ENCODE measurements around the gene FRS3. TPM values are rescaled to one million over a fixed set of nuclear protein-coding genes. Genes with fewer than 3 reads are reported as not detected.

FRS3 gene
- total and polyA plus RNA-seq, 2 of the 13 experiments (the other 11 are each of a cell fraction or from before 2014, with no cell fraction given), result 3.0 to 7.4 TPM

DNA sequence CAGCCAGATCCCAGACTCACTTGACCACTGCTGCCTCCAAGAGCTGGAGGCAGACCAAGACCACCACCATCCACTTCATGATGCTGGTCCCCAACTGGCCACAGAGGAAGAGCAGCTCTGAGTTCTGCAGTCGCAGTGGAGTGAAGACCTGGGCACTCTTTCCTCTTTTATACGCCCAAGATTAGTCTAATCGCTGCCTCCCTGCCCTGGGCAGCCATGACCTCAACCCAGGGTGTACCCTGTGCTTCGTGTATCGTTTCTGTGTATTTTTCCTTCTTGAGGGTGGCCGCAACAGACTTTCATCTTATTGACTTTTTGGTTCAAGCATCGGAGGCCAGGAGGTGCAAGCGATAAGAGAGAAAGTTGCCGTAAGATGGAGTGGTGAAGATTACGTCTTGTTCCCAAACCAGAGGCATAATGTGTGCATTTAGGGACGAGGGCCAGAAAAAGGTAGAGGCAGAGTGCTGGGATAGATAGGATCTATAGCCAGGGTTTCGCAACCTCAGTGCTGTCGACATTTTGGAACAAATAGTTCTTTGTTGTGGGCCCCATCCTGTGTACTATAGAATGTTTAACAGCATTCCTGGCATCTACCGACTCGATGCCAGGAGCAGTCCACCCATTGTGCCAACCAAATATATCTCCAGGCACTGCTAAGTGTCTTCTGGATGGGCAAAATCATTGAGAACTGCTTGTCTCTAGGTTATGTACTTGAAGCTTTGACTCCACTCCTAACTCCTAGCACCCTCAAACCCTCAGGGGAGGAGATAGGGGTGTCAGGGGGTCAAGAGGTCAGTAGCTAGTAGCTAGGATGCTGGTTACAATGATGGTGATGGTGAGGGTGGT is 32.2 kb downstream of the FRS3 start, which contains the start of gene PGC (continued):
- TF ChIP-seq, protein P1, sequence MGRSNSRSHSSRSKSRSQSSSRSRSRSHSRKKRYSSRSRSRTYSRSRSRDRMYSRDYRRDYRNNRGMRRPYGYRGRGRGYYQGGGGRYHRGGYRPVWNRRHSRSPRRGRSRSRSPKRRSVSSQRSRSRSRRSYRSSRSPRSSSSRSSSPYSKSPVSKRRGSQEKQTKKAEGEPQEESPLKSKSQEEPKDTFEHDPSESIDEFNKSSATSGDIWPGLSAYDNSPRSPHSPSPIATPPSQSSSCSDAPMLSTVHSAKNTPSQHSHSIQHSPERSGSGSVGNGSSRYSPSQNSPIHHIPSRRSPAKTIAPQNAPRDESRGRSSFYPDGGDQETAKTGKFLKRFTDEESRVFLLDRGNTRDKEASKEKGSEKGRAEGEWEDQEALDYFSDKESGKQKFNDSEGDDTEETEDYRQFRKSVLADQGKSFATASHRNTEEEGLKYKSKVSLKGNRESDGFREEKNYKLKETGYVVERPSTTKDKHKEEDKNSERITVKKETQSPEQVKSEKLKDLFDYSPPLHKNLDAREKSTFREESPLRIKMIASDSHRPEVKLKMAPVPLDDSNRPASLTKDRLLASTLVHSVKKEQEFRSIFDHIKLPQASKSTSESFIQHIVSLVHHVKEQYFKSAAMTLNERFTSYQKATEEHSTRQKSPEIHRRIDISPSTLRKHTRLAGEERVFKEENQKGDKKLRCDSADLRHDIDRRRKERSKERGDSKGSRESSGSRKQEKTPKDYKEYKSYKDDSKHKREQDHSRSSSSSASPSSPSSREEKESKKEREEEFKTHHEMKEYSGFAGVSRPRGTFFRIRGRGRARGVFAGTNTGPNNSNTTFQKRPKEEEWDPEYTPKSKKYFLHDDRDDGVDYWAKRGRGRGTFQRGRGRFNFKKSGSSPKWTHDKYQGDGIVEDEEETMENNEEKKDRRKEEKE (IDR thresholded peaks at IDR 0.05), result no peak
- TF ChIP-seq U2AF1 (optimal IDR thresholded peaks at IDR 0.05; ENCODE audit: low read depth, low read length) (peak; percentile 51), MED13 (CRISPR knock-in tag; IDR thresholded peaks at IDR 0.05) (peak; percentile 98), KLF13 (CRISPR knock-in tag; IDR thresholded peaks at IDR 0.05) (no peak; the same call in 1 of the 2 replicates), SRF (IDR thresholded peaks at IDR 0.05; ENCODE audit: low read depth, low read length) (no peak), FOSL2 (CRISPR knock-in tag; IDR thresholded peaks at IDR 0.05) (peak; percentile 78), HOXA7 (CRISPR knock-in tag; IDR thresholded peaks at IDR 0.05) (no peak), U2AF2 (IDR thresholded peaks at IDR 0.05; ENCODE audit: low read depth, low read length) (no peak), ZSCAN20 (CRISPR knock-in tag; IDR thresholded peaks at IDR 0.05; ENCODE audit: borderline replicate concordance) (no peak), ZNF615 (CRISPR knock-in tag; IDR thresholded peaks at IDR 0.05; ENCODE audit: borderline replicate concordance) (0 out of 2 replicates have a peak, but pooled peaks have one; percentile 11), STAT5B (CRISPR knock-in tag; IDR thresholded peaks at IDR 0.05) (no peak), KLF6 (CRISPR knock-in tag; IDR thresholded peaks at IDR 0.05) (no peak)
- TF ChIP-seq, protein P2, sequence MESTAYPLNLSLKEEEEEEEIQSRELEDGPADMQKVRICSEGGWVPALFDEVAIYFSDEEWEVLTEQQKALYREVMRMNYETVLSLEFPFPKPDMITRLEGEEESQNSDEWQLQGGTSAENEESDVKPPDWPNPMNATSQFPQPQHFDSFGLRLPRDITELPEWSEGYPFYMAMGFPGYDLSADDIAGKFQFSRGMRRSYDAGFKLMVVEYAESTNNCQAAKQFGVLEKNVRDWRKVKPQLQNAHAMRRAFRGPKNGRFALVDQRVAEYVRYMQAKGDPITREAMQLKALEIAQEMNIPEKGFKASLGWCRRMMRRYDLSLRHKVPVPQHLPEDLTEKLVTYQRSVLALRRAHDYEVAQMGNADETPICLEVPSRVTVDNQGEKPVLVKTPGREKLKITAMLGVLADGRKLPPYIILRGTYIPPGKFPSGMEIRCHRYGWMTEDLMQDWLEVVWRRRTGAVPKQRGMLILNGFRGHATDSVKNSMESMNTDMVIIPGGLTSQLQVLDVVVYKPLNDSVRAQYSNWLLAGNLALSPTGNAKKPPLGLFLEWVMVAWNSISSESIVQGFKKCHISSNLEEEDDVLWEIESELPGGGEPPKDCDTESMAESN (CRISPR knock-in tag; conservative IDR thresholded peaks at IDR 0.05), result peak; percentile 90
- TF ChIP-seq, protein P3, sequence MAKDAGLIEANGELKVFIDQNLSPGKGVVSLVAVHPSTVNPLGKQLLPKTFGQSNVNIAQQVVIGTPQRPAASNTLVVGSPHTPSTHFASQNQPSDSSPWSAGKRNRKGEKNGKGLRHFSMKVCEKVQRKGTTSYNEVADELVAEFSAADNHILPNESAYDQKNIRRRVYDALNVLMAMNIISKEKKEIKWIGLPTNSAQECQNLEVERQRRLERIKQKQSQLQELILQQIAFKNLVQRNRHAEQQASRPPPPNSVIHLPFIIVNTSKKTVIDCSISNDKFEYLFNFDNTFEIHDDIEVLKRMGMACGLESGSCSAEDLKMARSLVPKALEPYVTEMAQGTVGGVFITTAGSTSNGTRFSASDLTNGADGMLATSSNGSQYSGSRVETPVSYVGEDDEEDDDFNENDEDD (CRISPR knock-in tag; IDR thresholded peaks at IDR 0.05; ENCODE audit: borderline replicate concordance), result no peak; the same call in 1 of the 2 replicates
- TF ChIP-seq, protein P4, sequence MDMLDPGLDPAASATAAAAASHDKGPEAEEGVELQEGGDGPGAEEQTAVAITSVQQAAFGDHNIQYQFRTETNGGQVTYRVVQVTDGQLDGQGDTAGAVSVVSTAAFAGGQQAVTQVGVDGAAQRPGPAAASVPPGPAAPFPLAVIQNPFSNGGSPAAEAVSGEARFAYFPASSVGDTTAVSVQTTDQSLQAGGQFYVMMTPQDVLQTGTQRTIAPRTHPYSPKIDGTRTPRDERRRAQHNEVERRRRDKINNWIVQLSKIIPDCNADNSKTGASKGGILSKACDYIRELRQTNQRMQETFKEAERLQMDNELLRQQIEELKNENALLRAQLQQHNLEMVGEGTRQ (IDR thresholded peaks at IDR 0.05; ENCODE audit: low read depth, low read length), result no peak
- TF ChIP-seq, protein P4 (CRISPR knock-in tag; IDR thresholded peaks at IDR 0.05; ENCODE audit: borderline replicate concordance), result no peak
- TF ChIP-seq, protein P5, sequence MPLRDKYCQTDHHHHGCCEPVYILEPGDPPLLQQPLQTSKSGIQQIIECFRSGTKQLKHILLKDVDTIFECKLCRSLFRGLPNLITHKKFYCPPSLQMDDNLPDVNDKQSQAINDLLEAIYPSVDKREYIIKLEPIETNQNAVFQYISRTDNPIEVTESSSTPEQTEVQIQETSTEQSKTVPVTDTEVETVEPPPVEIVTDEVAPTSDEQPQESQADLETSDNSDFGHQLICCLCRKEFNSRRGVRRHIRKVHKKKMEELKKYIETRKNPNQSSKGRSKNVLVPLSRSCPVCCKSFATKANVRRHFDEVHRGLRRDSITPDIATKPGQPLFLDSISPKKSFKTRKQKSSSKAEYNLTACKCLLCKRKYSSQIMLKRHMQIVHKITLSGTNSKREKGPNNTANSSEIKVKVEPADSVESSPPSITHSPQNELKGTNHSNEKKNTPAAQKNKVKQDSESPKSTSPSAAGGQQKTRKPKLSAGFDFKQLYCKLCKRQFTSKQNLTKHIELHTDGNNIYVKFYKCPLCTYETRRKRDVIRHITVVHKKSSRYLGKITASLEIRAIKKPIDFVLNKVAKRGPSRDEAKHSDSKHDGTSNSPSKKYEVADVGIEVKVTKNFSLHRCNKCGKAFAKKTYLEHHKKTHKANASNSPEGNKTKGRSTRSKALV (CRISPR knock-in tag; IDR thresholded peaks at IDR 0.05), result no peak; the same call in 1 of the 2 replicates
- TF ChIP-seq, protein P6, sequence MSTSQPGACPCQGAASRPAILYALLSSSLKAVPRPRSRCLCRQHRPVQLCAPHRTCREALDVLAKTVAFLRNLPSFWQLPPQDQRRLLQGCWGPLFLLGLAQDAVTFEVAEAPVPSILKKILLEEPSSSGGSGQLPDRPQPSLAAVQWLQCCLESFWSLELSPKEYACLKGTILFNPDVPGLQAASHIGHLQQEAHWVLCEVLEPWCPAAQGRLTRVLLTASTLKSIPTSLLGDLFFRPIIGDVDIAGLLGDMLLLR (CRISPR knock-in tag; IDR thresholded peaks at IDR 0.05), result peak; percentile 18; the same call in 1 of the 2 replicates
